DMS 273 (cell line): Measurements from ENCODE around the gene SIX3.

ENCODE experiments used
- DNase-seq: peaks from one replicate; lab custom pipeline; 2025; ENCODE audit not compliant: unreplicated experiment; lab: John Stamatoyannopoulos, UW

Gene SIX3

DNA sequence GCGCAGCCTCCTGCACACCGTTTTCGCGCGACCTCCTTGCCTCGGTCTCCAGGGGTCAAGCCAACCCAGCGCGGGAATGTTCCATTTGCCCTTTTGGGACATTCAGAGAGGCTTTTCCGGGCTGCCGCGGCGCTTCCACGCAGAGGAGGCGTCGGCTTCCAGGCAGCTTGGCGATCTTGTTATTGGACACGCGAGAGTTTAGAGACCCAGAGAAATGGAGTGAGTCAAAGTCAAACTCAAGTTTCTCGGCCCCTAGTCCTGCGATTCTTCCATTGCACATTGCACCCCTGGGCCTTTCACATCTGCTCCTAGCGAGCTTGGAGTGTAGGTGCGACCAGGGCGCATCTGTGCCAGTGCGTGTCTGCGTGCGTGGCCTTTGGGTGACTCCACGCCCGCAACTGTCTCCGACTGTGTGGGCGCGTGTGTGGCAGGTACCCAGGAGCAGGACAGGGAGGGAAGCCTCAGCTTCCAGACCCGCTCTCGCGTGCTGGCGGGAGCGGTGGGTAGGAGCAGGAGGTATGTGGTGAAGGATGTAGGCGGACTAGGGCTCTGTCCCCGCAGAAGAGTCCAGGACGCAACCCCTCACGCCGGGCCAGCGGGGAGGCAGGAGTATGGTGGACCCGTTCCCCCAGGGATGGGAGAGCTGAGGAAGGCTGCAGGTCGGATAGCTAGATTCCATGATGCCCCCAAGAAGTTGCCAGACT lies 13.5 kb downstream of the SIX3 start:
- no peak for DNase-seq

DNA sequence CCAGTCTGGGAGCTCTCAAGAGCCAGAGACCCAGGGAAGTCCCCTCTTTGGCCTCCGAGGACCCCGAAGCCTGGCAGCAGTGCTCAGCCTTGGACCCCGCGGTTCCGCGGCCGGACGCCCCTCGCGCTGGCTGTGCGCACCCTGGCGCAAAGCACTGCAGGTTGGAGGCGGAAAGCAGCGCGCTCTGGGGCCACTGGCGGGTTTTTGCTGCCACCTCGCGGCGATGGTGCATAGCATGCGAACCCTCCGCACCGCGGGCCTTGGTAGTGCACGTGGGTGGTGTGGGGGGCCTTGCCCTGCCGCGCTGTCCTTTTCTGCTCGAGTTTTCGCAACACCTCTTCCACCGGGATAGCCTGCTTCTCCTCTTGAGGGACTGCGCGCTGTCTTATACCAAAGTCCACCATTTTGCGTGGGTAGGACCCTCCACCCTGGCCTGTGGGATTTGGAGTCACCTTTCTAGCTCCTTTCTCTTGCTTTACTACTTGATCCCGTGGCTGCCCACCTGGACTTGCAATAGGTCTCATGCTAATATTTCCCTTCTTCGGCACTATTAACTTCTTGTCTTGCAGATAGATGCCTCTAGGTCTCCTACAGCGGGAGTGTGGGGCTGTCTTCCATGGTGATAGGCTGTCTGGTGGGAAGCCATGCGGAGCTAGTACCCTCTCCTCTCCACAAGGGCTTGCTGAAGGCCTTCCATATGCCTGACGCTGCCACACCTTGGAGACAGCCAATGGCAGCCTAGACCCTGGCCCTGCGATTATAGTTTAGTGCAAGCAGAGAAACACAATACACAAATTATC lies 14.3 kb downstream of the SIX3 start:
- peak; percentile 94 for DNase-seq

DNA sequence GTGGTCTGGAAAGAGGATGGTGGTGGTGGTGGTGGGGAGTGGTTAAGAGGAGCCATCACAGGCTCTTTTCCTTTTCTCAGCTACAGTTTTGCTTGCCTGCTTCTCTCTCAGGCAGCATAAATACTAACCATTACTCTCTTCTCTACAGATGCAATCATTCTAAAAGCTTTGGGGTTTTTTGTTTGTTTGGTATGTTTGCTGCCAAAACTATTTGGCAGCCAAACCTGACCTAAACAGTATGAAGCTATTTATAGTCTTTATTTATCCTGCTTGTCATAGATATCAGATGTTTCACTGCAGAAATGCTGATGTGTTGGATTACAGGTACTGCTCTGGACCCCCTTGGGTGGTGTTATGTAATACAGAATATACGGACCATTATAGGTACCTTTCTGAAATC lies 15.3 kb downstream of the SIX3 start:
- DNase-seq, result no peak

DNA sequence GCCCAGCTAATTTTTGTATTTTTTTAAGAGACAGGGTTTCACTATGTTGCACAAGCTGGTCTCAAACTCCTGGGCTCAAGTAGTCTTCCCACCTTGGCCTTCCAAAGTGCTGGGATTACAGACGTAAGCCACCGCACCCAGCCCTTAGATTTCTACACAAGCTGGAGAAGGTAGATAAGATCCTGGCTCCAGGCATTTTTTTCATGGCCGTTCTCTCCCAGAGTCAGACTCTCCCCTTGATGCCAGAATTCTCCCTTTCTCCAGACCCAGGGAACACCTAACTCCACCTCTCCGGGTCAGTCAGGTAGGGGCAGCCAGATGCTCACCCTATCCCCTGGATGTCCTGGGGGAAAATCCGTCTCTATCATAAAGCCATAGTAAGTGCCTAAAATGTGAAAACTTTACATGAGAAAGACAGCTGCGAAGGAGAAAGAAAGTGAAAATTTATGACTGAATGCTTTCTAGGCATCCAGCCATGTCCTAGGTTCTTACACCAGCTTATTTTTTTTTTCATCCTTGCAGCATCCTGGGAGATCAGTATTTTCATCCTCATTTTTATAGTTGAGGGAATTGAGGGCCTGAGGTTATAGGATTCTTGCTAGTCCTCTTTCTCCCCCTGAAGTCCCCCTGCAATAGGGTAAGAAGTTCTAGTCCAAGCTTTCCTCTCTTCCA lies 16.3 kb downstream of the SIX3 start:
- DNase-seq, result no peak

DNA sequence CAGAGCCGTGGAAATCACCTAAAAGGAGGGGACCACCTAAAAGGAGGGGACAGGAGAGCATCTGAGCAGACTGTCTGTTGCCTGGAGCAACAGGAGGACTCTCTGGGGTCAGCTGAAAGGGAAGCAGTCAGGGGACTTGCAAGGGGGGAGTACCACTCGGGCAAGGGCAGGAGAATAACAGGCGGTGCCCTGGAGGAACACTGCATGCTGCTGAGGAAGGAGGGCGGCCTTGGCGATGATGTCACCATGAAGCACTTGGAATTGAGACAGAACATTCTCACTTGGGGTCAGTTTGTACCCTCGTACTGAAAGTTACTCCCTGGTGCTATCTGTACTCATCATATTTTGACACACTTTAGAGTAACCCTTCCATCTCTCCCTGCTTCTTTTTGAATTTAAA lies 18.4 kb downstream of the SIX3 start:
- no peak for DNase-seq

DNA sequence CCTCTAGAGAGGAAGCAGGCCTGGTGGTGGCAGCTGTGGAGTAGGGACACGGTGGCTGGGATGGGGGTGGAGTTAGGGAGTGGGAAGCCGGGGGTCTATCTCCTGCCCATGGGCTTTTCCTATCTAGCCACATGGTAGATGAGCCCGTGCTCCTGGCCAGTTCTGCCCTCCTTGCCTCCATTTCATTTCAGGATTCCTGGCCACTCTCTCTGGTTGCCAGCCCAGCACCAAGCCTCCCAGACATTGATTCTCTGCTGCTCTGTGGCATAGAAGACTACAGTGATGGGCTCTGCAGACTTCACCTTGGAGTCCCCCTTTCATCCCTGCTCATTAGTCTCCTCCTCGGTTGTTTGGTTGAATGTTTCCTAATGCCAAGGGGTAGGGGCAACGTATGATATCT lies 19.4 kb downstream of the SIX3 start:
- DNase-seq, result no peak

DNA sequence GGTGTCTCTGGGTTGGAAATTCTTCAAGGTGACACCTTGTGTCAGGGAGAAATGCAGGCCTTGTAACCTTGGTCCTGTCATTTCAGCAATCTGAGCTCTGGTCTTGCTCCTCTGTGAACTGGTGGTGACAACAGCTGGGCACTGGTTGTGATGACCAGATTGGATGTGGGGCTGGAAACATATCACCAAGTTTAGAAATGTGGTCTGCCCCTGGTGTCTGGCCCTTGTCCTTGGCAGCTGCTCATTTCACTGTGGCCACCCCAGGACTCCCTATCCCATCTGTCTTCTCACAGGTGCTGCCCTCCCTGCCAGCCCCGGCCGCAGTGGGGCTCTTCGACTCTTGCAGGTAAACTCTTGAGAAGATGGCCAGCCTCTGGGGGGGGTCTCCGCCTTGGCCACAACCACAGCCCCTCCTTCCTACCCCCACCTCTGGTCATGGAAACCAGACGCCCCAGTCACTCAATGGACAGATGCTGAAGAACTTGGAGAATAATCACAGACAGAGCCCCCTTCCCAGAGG lies 20.7 kb downstream of the SIX3 start:
- peak; percentile 70 for DNase-seq

DNA sequence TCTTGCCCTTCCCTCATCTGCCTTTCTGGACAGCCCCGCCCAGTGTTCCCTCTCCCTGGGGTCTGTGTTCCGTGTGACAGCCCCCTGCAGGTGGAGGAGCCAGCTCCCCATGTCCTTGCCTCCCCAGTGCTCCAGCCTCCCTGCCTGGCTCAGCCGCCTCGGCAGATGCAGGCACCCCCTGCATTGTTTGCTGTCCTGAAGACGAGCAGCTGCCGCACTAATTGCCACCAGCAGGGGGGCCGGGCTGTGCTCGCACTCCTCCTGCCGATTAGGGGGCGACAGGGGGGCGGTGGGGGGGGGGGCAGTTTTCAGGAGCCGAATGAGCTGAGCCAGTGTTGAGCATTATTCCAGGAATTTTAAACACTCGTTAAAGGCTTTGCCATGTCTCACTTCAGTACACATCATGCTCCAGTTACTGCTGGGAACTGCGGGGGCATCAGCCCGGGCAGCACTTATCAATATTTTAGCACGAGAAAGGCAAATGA lies 23.3 kb downstream of the SIX3 start:
- peak; percentile 88 for DNase-seq

DNA sequence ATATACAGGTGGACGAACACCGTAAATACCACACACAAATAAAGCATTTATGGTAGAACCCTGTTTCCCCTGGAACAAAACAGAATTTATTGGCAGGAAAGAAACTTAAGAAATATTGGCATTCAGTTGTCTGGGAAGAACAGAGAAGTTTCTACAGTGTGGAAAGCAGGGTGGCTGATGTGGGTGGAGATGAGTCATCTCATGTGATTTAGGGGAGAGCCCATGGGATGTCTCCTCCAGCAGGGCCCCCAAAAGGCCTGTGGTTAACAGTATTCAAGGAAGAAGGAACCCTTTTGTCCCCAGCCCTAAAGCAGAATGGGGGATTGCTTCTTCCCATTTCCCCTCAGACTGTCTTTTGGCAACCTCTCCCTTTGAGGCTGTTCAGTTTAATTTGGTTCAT lies 24.2 kb downstream of the SIX3 start:
- DNase-seq, result no peak

DNA sequence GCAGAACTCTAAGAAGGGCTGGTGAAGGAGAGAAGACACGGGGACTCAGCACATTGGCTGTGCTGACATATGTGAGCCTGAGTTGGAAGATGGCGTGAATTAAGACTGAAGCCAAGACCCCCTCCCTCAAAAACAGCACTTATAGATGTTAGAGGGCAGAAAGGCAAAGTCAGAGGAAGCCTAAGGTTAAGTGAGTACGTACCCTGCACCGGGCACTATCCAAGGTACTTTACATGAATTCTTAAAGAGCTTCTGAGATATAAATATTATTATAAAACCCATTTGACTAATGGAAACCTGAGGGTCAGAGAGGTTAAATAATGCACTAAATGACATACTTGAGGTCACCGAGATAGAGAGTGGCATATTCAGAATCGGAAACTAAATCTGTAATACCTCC lies 25.6 kb downstream of the SIX3 start:
- no peak for DNase-seq

DNA sequence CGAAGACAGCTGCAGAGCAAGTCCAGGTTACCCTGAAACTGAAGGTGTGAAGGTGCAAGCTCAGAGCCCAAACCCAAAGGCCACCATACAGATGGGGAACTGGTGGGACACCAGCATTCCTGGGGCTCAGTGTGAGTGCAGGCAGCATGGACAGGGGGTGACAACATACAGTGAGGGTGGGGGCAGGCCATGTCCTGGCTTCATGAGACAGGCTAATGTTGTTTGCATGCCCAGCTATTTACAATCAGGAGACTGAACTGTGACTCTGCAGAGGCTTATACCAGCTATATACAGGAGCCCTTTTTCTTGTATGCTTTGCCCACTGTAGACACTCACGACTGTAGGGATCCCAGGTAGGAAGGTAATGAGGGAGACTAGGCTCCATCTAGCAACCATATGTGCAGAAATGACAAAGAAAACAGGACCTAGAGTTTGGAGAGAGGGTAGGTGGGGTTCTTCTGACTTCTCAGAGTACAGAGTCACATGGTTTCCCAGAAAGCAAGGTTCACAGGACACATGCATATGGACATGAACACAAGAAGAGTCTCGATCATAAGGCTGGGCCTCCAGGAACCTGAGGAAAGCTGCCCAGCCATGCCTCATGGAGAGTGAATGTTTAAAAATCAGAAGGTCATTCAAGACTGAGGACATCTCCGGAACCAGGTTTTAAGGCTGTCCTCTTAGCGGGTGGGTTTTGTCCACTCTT lies 26.4 kb downstream of the SIX3 start:
- DNase-seq, result no peak

DNA sequence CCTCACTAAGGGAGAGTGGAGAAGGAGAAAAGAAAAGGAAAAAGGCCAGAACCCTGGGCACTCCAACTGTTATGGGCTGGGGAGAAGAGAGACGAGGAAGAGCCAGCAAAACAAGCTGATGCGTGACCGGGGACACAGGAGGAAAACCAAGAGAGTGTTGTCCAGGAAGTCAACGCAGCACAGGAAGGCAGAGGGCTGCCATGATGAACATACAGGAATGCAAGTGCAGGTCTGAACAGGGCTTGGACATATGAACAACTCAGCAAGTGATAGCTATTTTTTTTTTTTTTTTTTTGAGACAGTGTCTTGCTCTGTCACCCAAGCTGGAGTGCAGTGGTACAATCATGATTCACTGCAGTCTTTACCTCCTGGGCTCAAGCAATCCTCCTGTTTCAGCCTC lies 28.4 kb downstream of the SIX3 start:
- no peak for DNase-seq

DNA sequence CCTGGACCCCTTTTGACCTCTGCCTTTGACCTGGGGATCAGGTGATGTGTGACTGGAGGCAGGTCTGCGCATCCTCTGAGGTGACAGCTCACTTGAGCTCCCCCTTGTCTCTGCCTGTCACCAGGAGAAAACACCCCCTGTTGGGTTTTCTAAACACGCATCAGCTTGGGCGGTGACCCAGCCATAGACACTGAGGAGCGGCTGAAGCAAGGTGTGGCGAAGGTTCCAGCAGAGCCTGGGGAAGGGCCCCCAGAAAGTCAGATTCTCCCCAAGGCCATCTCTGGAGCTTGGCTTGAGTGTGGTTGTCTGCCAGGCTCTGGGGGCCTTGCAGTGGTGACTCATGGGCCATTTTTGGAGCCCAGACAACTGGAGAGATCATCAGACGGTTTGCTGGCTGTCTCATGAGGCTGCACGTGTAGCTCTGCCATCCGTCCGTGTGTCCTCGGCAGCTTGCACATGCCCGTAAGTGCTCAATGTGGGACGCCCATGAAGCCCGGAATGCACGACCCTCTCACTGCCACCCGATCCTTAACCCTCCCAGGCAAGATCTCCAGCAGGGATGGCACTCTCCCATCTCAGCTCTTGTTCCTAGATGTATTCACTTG lies 29.4 kb downstream of the SIX3 start:
- DNase-seq, result no peak

DNA sequence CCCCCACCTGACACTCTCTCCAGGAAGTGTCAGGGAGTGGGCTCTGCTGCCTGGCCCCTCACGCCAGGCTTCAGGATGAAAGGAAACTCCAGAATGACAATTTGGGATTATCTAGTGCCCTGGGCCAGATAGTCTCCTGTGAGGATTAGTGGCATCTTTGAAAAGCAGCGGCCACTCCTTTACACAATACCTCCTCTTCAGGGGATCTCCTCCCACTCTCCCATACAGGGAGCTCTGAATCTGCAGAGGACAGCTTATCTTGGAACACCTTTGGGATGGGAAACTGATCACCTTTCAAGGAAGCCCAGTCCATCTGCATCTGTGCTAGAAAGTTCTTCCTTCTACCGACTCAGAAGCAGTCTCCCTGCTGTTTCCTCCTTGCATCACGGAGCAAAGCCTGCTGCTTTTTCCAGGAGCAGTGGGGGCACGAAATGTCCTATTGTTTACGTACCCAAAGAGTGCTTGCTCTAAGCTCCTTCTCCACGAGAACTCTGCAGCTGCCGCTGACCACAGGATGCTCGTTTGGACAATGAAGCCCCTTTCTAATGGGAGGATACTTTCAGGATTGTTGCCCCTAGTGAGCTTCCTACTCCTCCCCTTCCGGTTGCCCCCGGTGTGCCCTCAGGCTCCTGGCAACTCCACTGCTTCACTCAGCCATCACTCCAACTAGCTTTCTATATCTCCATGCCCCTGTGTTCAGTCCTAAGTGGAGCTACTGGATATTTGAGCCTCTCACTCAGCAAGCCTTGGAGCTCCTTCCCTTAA lies 31.5 kb downstream of the SIX3 start:
- no peak for DNase-seq

DNA sequence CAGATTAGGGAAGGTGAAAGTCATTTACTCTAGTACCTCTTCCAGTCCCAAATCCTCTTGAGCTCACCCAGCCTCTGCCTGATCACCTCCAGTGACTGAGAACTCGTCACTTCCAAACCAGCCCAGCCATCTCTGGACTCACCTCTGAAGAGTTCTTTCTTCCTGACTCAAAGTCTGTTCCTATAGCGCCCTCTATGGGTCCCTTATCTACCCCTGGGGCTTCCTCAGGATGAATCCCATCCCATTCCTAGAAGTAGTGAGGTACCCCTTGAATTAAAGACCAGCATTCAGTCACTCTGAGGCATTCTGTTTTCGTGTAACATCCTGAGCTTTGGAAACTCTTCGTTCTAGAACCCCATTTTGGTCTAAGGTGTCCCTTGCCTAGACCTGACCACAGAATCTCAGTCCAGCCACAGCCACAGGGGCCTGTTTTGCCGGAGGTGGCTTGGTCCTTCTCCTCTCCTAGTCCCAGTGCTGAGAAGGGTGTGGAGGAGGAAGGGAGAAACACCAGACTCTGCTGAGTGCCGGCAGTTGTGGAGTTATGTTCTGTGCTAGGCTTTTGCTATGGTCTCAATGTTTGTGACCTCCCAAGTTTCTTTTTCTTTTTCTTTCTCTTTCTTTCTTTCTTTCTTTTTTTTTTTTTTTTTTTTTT lies 32.7 kb downstream of the SIX3 start:
- peak; percentile 93 for DNase-seq

DNA sequence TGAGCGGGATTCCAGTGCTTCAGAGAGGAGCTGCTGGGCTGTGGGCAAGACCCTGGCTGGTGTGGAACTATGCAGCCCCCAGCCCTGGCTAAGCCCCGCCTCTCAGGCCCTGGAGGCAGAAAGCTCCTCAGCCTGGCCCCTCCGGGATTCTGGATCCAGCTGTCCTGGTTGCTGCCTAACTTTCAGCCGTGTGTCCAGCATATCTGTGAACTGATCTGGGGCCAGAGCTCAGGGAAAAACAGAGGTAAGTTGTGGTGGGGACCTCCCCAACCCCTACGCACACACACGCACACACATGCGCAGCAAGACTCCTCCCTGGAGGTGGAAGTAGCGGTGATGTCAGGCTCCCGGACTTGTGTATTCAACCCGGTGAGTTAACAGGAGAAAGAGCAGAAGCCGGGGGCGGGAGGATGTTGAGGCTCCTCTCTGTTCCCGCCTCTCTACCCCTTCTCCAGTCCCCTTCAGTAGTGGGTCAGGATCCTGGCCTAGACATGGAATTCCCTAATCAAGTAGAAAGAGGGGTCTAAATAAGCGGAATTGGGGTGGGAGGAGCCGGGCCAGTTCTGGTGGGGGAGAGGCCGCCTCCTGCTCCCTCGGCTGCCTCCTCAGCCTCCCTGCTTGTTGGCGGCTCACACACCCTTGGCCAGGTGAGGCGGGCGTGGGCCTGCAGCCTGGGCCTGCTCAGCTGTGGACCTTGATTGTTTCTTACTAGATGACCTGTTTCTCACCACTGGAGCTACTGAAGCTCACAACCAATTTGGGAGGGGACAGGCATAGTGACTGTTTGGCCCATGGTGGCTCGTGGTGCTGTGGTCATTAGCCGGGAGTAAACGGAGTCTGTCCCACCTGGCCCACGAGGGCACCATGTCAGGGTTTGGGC lies 34.3 kb downstream of the SIX3 start:
- DNase-seq, result no peak

DNA sequence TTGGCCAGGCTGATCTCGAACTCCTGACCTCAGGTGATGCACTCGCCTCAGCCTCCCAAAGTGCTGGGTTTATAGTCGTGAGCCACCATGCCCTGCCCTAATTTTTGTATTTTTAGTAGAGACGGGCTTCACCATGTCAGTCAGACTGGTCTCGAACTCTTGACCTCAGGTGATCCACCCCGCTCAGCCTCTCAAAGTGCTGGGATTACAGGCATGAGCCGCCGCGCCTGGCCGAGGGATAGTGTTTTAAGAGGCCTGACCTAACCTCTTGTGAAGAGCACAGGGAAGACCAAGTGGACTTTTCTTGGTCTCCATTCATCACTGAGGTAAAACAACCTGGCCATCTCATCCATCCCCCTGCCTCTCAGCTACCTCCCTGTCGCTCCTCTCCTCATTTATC lies 38.1 kb downstream of the SIX3 start:
- DNase-seq, result no peak
